ENCODE data around the gene CENPF.

CENPF gene

GRCh38 chr1:214621236-214621635 is 18.2 kb downstream of the CENPF start:
- DNase-seq (ENCODE audit: extremely low spot score): no peak
- TF ChIP-seq, protein P1, sequence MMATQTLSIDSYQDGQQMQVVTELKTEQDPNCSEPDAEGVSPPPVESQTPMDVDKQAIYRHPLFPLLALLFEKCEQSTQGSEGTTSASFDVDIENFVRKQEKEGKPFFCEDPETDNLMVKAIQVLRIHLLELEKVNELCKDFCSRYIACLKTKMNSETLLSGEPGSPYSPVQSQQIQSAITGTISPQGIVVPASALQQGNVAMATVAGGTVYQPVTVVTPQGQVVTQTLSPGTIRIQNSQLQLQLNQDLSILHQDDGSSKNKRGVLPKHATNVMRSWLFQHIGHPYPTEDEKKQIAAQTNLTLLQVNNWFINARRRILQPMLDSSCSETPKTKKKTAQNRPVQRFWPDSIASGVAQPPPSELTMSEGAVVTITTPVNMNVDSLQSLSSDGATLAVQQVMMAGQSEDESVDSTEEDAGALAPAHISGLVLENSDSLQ (IDR thresholded peaks at IDR 0.05): no peak
- TF ChIP-seq SP1 (IDR thresholded peaks at IDR 0.05): no peak
- TF ChIP-seq ELF4 (IDR thresholded peaks at IDR 0.05): no peak
- no peak for TF ChIP-seq BHLHE40 (IDR thresholded peaks at IDR 0.05; ENCODE audit: borderline replicate concordance)
- no peak for TF ChIP-seq NFRKB (IDR thresholded peaks at IDR 0.05)
- TF ChIP-seq FOXK2 (IDR thresholded peaks at IDR 0.05): no peak
- no peak for TF ChIP-seq LEF1 (IDR thresholded peaks at IDR 0.05; ENCODE audit: borderline replicate concordance)
- TF ChIP-seq ZNF384 (IDR thresholded peaks at IDR 0.05): no peak
- no peak for TF ChIP-seq CTBP1 (IDR thresholded peaks at IDR 0.05; ENCODE audit: borderline replicate concordance)
- no peak for TF ChIP-seq HDGF (IDR thresholded peaks at IDR 0.05; ENCODE audit: borderline replicate concordance)
- TF ChIP-seq FOXM1 (IDR thresholded peaks at IDR 0.05; ENCODE audit: borderline replicate concordance): no peak
- TF ChIP-seq TARDBP (IDR thresholded peaks at IDR 0.05): no peak
- TF ChIP-seq SUZ12 (IDR thresholded peaks at IDR 0.05): no peak
- no peak for TF ChIP-seq L3MBTL2 (conservative IDR thresholded peaks at IDR 0.05)
- TF ChIP-seq ARNT (IDR thresholded peaks at IDR 0.05): no peak
- no peak for TF ChIP-seq FOXA1 (IDR thresholded peaks at IDR 0.05)
- ChIA-PET POLR2A (no interaction called here), CTCF (no interaction called here)

DNA sequence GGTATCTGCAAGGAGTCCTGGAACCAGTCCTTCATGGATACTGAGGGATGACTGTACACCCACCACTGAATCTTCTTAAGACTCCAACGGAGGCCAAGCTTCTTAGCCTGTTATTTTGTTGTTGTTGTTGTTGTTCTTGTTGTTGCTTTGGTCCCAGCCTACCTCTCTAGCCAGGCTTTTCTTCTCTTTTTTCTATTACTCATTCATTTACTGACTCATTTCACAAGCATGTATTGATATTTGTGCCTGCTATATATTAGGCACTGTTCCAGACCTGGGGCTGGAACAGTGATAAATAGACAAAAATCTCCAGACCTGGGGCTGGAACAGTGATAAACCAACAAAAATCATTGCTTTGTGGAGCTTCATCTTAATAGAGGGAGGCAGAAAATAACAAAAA is 20.4 kb downstream of the CENPF start:
- TF ChIP-seq FOXK2 (IDR thresholded peaks at IDR 0.05) (no peak), FOXM1 (IDR thresholded peaks at IDR 0.05; ENCODE audit: borderline replicate concordance) (no peak), BHLHE40 (IDR thresholded peaks at IDR 0.05; ENCODE audit: borderline replicate concordance) (no peak), CTBP1 (IDR thresholded peaks at IDR 0.05; ENCODE audit: borderline replicate concordance) (no peak), FOXA1 (IDR thresholded peaks at IDR 0.05) (no peak), SUZ12 (IDR thresholded peaks at IDR 0.05) (no peak), SP1 (IDR thresholded peaks at IDR 0.05) (no peak), ELF4 (IDR thresholded peaks at IDR 0.05) (no peak), L3MBTL2 (conservative IDR thresholded peaks at IDR 0.05) (no peak)
- TF ChIP-seq, protein P1 (IDR thresholded peaks at IDR 0.05): no peak
- ChIA-PET CTCF (interaction anchor here (0.7 kb wide), 1 partner anchor 19 kb away, joined by 3 read pairs; no protein-coding TSS in a partner anchor), POLR2A (no interaction called here)
- DNase-seq (ENCODE audit: extremely low spot score): no peak

- TF ChIP-seq SP1 (IDR thresholded peaks at IDR 0.05): no peak
- TF ChIP-seq FOXA1 (IDR thresholded peaks at IDR 0.05): no peak
- TF ChIP-seq, protein P1 (IDR thresholded peaks at IDR 0.05): no peak
- TF ChIP-seq ELF4 (IDR thresholded peaks at IDR 0.05): no peak
- TF ChIP-seq LEF1 (IDR thresholded peaks at IDR 0.05; ENCODE audit: borderline replicate concordance): no peak
- POLR2A ChIA-PET: no interaction called here
- no peak for DNase-seq (ENCODE audit: extremely low spot score)
- CTCF ChIA-PET: no interaction called here
Measured at GRCh38 chr1:214632091-214632490, 29.1 kb downstream of the CENPF start.

DNA sequence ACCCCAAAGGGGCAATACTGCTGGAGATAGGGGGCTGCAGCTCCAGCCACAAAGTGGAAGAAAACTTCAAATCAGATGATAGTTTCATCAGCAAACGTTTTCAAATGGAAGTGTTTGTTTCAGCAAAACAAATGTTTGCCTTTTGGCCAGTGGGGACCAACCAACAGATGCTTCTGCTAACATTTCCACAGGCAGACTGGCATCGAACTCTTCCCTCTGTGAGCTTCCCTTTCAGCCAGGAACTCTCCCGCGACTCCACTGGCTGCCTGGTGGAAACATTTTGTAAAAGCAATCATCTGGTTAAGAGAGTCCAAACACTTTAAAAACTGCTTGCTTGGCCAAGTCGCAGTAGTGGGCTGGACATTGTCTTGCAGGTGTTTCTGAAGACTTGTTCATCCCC is 30.7 kb downstream of the CENPF start:
- CTCF ChIA-PET: no interaction called here

GRCh38 chr1:214634267-214634666 is 31.3 kb downstream of the CENPF start:
- CTCF ChIA-PET: no interaction called here

More for the DNA sequence above, 30.7 kb downstream of the CENPF start:
- POLR2A ChIA-PET: no interaction called here
- no peak for TF ChIP-seq NFRKB (IDR thresholded peaks at IDR 0.05)
- no peak for TF ChIP-seq FOXK2 (IDR thresholded peaks at IDR 0.05)
- no peak for TF ChIP-seq L3MBTL2 (conservative IDR thresholded peaks at IDR 0.05)
- TF ChIP-seq, protein P1 (IDR thresholded peaks at IDR 0.05): no peak
- no peak for TF ChIP-seq HDGF (IDR thresholded peaks at IDR 0.05; ENCODE audit: borderline replicate concordance)
- no peak for TF ChIP-seq SP1 (IDR thresholded peaks at IDR 0.05)
- no peak for TF ChIP-seq CTBP1 (IDR thresholded peaks at IDR 0.05; ENCODE audit: borderline replicate concordance)
- no peak for DNase-seq (ENCODE audit: extremely low spot score)

DNA sequence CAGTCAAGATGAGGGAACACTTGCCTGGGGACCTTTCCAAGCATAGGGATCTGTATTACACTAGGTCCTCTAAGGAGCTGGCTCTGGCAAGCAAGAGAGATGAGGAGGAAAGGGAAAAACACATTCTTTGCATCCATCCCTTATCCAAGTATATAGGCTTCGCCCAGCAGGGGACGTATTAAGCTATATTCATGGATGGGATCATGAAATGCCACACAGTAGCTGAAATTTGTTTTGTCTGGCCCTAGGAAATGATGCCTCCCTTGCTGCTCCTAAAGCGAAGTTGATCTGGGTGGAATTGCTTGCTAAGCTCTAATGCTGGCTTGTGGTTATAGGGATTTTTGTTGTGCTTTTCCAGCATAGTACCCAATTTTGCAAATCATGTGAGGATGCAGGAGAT is 32.1 kb downstream of the CENPF start:
- POLR2A ChIA-PET: no interaction called here
- TF ChIP-seq ARNT (IDR thresholded peaks at IDR 0.05) (no peak), LEF1 (IDR thresholded peaks at IDR 0.05; ENCODE audit: borderline replicate concordance) (no peak), FOXM1 (IDR thresholded peaks at IDR 0.05; ENCODE audit: borderline replicate concordance) (no peak), BHLHE40 (IDR thresholded peaks at IDR 0.05; ENCODE audit: borderline replicate concordance) (no peak)
- no peak for DNase-seq (ENCODE audit: extremely low spot score)
- CTCF ChIA-PET: no interaction called here

More at GRCh38 chr1:214634267-214634666, 31.3 kb downstream of the CENPF start:
- POLR2A ChIA-PET: no interaction called here
- DNase-seq (ENCODE audit: extremely low spot score): no peak
- TF ChIP-seq SP1 (IDR thresholded peaks at IDR 0.05) (no peak), FOXM1 (IDR thresholded peaks at IDR 0.05; ENCODE audit: borderline replicate concordance) (no peak), CTBP1 (IDR thresholded peaks at IDR 0.05; ENCODE audit: borderline replicate concordance) (no peak), HDGF (IDR thresholded peaks at IDR 0.05; ENCODE audit: borderline replicate concordance) (no peak), ZNF384 (IDR thresholded peaks at IDR 0.05) (no peak), L3MBTL2 (conservative IDR thresholded peaks at IDR 0.05) (no peak), TARDBP (IDR thresholded peaks at IDR 0.05) (no peak), ELF4 (IDR thresholded peaks at IDR 0.05) (no peak)
